UCSD-AML1 (cell line): Measurements from ENCODE around the gene ADRA2A.

Source experiments
- DNase-seq: peaks from one replicate; lab custom pipeline; 2025; ENCODE audit not compliant: unreplicated experiment; lab: John Stamatoyannopoulos, UW

ADRA2A gene

DNA sequence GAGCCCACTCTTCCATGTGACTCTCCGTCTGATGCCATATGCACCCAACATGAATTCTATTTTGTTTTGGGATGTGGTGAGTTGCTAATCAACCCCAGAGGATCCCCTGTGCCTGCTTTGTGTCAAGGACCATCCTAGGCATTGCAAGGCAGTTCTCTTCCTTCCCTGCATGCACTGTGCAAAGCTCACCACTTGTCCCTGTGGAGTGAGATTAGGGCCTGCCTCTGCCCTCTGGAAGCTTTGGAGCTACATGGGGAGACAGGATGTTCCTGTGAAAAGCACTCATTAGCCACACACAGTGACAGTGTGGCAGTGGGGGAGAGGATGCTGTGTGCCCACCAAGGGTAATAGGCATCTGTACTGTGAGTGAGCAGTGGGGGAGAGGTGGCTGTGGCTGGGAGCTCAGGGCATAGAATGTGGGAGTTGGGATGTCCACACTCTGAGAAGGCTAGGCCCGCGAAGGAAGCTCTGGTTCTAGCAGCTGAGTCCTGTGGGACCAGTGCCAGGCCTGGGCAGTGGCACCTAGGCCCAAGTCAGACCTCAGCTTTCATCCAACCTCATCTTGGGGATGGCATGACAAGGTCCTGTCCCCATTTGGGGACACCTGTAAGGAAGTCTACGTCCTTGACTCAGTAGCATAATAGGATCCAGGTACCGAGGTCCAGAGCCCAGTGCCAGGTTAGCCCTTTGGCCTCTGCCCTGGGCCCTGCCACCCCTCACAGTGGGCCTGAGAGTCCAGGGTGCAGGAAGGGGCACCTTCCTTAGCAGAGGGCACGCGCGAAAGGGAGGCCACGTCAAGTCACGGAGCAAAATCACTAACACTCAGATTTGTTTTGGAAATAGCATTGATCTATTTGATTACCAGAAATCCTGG, 6.6 kb downstream of the ADRA2A start:
- DNase-seq = no peak

DNA sequence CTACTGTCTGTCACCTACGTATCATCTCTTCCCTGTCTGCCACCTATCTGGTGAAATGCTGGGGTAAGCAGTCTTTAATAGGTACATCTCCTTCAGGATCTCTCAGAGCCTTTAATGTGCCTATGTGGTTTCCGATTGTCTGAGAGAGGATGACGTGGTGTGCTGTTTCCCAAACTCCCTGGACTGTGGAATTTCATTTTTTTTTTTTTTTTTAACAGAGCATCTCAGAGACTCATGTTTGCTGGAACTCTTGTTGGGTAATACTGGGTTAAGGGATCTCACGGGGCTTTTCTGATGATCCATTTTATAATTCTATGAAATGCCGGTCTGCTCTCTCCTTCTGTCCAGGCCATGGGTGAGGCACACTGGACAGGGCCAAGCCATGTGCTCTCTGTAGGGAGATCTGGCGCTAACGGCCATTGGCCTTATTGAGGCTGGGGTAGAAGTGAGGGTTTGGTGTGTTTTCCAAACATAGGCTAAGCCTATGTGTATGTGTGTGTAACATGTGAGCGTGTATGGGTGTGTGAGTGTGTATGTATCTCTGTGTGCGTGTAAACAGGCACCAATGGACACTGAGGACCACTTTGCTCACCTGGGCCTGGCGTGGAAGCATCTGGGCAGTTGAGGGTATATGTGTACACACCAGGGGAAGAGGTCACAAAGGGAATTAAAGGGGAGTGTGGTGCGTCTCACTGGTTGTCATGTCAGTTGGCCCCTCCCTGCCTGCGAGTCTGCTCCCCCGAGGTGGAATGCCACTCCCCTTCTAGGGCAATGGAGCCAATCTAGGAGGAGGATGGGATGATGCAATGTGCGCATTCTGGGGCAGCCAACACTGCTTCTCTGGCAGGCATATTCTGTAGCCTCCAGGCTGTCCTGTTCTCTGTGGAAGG, 7.8 kb downstream of the ADRA2A start:
- DNase-seq = no peak

DNA sequence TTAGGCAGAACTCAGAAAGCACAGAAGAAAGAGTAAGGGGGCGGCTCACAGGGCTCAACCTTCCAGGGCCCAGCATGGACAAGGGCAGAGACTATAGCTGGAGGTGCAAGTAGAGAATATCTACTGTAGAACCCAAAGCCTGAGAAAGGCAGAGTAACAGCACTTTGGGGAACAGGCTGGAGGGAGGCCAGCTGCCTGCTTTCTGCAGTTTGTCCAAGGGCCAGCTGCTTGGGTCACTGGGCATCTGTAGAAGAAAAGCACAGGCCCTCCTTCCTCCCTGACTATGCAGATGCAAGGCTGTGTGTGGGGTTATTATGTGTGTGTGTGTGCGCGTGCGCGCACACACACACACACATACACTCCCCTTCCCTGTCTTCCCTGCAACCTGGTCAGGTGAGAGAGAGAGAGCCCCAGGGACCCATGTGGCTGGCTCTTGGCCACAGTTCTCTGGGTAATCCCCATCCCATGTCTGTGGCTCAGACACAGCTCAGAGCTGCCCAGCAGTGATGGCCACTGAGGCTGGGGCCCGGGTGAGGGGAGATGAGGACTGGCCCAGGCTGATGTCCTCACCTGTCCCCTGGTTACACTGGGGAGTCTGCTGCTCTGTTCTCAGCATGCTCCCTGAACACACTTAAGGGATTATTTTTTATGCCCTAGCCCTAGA, 9.0 kb downstream of the ADRA2A start:
- no peak for DNase-seq

DNA sequence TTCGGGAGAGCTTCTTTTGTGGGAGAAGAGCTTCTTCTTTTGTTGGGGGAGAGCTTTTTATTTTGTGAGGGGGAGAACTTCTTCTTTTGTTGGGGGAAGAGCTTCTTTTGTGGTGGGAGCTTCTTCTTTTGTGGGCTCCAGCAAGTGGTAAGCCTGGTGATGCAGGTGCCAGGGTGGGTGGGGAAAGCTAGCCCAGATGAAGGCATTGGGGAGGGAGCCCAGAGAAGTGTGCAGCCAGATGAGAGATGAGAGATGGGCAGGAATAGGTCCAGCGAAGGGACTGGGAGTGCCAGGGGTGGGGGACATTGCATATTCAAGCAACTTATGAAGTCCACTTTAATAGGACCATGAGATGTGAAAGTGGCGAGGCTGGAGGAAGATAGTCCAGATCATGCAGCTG, 9.7 kb downstream of the ADRA2A start:
- DNase-seq = no peak

DNA sequence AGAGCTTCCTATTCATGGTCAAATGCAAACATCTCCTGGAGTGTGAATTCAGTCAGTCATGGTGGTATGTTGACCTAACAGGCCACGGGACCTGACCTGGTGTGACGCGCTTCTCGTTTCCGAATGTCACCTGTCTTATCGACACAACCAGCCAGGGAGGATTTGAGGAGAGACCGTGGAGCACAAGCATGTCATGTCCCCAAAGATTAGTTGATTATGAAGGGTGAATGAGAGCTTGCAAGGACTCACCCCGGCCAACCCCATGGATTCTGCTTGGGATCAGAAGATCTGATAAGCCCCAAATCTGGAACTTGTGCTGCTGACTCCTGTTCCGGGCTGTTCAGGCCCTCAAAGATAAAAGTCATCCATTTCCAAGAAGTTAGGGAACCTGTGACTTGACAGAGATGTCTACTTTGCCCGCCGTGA, 10.5 kb downstream of the ADRA2A start:
- no peak for DNase-seq

DNA sequence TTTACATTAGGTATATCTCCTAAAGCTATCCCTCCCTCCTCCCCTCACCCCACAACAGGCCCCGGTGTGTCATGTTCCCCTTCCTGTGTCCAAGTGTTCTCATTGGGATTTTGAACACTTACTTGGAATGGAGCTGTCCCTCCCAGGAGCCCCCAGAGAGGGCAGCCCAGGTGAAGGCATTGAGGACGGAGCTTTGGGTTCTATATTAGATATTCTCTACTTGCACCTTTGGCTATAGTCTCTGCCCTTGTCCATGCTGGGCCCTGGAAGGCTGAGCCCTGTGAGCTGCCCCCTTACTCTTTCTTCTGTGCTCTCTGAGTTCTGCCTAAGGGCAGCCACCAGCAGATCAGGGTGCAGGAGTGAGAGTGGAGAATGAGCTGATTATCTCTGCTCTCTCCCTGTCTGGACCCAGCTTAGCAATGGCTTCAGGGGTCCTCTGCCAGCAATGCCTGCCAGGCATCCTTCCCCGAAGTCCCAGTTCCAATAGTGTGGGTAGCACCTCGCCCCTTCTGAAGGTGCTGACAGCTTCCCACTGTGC, 11.2 kb downstream of the ADRA2A start:
- DNase-seq = no peak

DNA sequence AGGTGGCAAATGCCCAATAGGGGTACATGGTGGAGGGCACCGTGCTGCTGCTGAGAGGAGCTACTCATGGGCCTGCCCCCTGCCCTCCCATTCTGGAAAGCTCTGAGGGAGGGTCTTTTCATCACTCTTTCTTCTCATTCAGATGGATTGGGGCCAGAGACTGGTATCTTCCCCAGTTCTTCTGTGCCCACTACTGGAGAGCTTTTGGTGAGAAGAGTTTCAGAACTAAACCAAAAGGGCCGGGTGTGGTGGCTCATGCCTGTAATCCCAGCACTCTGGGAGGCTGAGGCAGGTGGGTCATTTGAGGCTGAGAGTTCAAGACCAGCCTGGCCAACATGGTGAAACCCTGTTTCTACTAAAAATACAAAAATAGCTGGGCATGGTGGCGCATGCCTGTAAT, 12.5 kb downstream of the ADRA2A start:
- no peak for DNase-seq

DNA sequence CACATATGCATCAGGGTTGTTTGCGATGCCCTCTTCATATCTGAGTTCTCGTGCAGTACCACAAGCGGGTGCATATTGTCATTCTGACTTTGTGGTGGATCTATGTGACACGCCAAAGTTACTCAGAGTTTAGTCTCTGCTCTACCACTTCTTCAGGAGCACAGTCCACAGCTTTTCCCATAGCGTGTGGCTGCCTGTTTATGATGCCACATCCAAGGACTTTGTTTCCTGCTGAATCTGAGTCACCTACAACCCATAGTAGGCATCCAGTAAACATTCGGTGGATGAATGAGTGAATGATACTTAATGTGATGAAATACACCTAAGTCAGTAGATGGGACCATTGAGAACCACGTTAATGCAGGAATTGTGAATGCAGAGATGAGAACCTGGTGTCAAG, 15.0 kb downstream of the ADRA2A start:
- DNase-seq = no peak

DNA sequence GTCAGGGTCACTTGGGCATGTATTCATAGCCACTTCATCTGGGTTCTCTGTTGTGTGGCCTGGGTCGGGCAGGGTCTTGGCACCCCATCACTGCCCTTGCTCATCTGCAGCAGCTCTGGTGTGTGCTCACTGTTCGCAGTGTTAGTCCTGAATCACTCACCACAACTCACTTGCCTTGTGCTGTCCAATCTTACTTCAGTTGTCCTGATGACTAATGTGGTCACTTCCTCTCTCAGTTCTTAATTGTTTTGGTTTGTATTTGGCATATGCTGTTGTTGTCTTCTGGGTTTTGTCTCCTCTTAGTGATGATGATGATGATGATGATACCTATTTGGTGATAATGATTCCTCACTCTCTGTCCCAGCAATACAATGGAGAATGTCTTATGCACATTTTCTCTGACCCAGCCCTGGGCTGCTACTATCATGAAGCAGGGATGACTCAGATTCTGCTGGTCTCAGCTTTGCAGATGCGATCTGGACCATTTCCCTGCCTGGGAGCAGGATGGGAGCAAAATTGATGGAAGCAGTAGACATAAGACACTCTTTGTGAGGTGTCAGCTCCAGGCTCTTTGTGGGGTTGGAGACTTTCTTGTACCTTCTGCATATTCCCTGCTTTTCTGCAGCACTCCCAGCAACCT, 17.0 kb downstream of the ADRA2A start:
- no peak for DNase-seq

DNA sequence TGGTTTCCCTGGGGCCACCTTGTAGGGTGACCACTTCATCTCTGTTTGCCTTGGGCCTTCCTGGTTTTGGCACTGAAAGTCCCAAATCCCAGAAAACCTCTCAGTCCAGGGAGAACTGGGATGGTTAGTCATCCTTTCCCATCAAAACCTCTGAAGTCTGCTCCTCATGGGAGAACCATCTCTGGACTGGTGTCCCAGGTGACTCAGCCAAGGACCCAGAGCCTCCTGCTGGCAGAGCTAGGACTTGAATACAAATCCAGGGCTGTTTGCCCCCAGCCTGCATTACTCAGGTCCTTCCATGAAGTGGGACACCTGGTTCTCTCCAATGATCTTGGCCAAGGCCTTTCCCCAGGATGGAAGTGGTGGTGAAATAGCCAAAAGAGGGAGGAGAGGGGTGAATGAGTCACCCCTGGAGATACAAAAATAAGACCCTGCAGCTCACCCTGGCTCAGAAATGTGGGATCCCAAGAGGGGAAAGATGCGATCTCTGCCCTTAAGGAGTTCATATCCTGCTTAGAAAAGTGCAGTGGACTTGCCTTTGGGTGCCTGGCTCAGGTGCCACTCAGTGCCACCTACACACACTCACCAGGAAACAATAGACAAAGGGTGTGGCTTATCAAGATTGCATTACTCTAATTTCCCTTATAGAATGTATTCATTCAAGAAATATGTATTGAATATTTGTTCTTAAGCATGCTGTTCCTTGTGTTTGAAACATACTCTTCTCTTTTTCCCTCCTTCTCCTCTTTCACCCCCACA, 22.0 kb downstream of the ADRA2A start:
- DNase-seq = no peak

DNA sequence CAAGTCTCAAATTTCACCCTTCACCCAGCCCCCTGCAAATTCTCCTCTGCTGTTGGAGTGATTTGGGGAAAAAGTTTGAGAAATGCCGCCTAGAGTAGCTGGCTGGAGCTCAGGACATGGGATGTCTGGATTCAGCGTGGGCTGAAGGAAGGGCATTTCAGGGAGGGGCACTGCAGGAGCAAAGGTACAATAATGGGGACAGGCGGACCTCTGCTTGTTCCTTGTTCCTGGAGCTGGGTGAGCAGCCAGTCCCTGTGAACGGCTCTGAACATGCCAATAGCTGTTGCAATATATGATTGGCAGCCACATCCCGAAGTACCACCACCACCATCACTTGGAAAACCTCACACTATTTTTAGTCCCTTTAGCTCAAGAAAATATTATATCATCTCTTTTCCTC, 23.4 kb downstream of the ADRA2A start:
- no peak for DNase-seq

DNA sequence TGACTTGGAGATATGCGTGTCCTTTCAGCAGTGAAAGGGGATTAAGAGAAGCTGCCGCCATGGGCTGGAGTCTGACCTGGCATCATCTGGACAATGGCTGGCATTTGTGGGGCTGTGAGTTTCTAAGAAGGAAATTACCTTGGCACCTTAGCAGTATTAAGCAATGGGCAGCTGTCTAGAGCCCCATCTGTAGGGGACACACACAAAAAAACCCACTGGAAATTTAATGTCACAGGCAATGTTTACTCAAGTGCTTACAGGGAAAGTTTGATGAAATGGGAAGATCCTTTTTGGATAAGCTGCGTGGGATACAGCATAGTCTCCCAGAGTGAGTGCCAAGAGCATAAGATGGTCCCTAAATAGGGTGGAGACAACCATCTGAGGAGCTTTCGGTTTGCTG, 25.0 kb downstream of the ADRA2A start:
- DNase-seq = no peak

DNA sequence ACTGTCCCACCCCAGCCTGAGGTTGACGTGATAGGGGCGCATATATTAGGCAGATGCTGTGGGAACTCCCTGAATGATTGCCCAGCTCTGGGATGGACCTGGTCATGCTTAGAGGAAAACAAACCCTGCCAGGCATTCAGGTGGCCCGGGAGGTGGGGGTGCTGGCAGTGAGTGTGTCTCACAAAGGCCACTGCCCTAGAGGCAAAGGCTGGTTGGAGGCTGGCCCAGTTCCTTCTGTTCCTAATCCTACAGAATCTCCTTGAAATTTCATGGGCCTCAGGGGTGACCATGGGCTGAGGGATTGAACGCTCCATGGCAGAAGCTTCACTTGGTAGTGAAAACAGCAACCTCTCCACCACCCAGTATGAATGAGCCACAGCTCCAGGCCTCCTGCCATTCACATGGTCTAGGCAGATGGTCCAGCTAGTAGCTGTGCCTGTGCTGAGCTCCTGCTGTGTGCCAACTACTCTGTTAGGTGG, 25.6 kb downstream of the ADRA2A start:
- no peak for DNase-seq

DNA sequence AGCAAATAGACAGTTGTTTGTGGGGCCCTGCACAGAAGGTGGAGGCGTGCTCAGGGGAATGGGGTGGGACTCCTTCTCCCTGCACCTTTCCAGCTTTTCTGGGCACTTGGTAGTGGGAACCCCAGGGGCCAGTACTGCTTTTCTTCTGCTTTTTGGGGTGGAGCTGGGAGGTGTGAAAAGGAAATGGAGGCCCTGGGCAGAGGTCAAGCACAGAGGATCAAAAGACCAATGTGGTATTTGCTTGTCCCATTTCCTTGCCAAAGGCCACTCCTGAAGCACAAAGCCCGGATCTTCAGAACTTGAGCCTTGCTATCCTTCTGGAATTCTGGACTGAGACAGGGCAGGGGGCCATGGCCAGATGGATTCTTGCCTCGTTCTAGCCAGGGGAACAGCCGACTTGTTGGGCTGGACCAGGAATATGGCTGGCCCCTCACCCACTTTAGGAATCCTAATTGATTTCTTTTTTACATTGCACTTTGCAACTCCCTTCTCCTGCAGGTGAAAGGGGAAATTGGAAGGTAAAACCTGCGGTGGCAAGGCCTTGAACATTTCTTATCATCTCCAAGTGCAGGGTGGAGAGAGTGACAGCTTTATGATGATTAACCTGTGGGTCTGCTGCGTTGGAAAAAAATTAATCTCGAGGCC, 26.5 kb downstream of the ADRA2A start:
- DNase-seq = no peak

DNA sequence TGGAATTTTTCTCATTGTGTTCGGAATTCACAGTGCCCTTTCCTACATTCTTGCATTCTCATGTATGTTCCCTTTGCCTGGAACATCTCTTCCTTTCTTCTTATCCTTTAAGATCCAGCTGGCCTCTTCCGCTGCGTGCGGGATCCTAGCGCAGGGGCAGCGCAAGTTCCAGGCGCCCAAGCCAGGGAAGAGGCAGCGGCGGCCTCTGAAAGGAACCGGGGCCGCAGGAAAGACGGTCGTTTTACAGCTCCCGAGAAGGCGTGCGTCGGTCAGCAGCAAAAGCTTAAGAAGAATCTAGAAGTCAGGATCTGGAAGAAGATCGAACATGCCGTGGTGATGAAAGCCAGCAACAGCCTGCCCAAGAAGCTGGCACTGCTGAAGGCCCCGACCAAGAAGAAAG, 28.0 kb downstream of the ADRA2A start:
- DNase-seq = no peak

DNA sequence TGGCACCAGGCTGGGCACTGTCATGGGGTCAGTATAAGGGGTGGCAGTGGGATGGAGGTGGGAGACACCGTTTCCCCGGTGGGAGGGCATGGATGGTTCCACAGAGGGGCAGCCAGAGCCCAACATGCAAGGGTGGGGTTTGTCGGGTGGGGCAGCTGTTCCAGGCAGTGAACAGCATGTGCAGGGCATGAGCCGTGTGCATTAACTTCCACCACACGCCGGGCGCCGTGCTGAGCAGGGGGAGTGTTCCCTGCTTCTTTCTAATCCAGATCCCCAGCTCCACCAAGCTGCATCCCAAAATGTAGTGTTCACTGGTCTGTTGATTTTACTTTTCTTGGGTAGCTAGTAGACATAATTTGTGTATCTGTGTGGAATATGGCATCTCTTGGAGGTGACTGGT, 29.3 kb downstream of the ADRA2A start:
- DNase-seq = no peak

DNA sequence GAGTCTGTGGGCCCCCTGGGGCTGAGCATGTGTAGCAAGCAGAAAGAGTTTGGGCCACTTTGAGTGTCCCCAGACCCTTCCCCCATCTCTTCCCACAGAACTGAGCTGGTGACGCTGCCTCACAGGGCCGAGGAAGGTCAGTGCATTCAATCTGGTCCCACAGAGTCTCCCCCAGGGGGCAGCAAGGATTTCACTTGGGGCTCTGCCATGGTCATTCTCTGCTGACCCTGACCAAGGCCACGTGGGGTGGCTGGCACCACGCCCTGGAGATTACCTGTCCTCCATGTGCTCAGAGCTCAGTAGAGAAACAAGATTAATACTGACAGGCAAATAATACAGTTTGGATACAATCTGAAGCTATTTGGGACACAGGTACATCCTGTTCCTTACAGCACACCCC, 30.2 kb downstream of the ADRA2A start:
- no peak for DNase-seq

DNA sequence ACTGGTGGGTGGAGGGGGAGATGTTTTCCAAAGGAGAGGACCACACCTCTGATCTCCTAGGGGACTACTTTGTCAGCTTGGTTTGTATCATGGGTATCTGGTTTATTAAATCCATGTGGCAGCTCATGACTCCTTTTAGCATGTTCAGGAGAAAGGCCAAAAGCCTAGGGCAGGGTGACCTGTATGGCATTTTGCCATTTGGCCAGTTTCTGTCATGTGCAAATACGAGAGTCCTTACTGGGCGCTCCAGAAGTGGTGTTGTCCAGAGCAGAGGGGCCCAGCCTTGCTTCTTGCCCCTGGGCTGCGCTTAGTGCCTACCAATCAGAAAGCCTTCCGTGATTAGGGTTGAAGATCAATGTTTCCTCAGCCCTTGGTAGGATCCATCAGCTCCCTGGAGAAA, 31.0 kb downstream of the ADRA2A start:
- no peak for DNase-seq

DNA sequence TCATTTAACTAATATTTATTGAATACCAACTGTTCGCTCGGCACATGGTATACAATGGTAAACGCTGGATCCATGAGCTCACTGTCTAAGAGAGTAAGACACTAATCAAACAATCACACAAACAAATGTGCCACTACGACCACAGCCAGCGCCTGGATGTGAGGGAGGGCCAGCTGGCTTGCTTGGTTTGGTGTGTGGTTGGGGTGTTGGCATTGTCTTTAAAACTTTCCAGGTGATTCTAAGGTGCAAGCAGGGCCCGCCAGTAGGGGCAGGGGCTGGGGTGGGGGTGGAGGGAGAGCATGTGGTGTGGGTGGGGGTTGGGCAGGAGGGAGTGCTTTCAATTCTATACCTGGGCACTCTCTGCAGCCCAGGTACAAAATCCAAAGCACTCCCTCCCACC, 31.6 kb downstream of the ADRA2A start:
- DNase-seq = no peak
